Hepatocyte (in vitro differentiated cells): ENCODE results near the gene RIC1.

ENCODE experiments used
- CTCF ChIP-seq: fragments of 200-600 bp; sonication (generic); IDR thresholded peaks from 2 replicates; pipeline ENCODE4 v1.5.1; 2016; ENCODE audit warnings: antibody characterized with exemption, mild to moderate bottlenecking; ENCODE audit not compliant: poor library complexity
- EZH2 ChIP-seq: fragments of 200-600 bp; sonication (generic); IDR thresholded peaks from 2 replicates; pipeline ENCODE4 v1.6.1; 2016; ENCODE audit warnings: antibody characterized with exemption, mild to moderate bottlenecking, borderline replicate concordance
- EZH2phosphoT487 ChIP-seq: fragments of 200-600 bp; sonication (generic); IDR thresholded peaks from one replicate; pipeline ENCODE4 v1.6.1; 2018; ENCODE audit warnings: antibody characterized with exemption, mild to moderate bottlenecking, low read depth, moderate library complexity; ENCODE audit not compliant: unreplicated experiment, severe bottlenecking

- TF ChIP-seq EZH2 (no peak), CTCF (no peak), EZH2phosphoT487 (no peak)
Measured at GRCh38 chr9:5628183-5628529, 751 bp upstream of the RIC1 start.
